ENCODE measurements around the gene BLOC1S3.

DNA sequence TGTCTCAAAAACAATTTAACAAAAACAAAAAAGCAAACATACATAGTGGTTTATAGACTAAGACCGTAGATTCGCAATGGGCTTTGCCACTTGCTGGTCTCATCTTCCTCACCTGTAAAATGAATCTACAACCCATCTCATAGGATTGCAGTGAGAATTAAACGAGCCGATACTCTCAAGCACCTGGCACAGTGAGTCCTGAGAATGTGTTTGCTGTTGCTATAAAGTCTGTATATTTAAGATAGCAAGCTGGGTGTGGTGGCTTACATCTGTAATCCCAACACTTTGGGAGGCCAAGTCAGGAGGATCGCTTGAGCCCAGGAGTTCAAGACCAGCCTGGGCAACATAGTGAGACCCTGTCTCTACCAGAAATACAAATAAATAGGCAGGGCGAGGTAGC, 44.1 kb downstream of the BLOC1S3 start:
- TF ChIP-seq, protein P1, sequence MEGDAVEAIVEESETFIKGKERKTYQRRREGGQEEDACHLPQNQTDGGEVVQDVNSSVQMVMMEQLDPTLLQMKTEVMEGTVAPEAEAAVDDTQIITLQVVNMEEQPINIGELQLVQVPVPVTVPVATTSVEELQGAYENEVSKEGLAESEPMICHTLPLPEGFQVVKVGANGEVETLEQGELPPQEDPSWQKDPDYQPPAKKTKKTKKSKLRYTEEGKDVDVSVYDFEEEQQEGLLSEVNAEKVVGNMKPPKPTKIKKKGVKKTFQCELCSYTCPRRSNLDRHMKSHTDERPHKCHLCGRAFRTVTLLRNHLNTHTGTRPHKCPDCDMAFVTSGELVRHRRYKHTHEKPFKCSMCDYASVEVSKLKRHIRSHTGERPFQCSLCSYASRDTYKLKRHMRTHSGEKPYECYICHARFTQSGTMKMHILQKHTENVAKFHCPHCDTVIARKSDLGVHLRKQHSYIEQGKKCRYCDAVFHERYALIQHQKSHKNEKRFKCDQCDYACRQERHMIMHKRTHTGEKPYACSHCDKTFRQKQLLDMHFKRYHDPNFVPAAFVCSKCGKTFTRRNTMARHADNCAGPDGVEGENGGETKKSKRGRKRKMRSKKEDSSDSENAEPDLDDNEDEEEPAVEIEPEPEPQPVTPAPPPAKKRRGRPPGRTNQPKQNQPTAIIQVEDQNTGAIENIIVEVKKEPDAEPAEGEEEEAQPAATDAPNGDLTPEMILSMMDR (IDR thresholded peaks at IDR 0.05): no peak
- TF ChIP-seq POLR2A (IDR thresholded peaks at IDR 0.05): no peak

Measured in thyroid gland (tissue), 4 donors.